T-helper 2 cell treated with Interferon-gamma antibody and Interleukin-4, amounts not matched to agents 100 ng/mL and 5 ng/mL, for 36 hours (primary cell): ENCODE results near the gene PABPC3. TPM values are rescaled to one million over a fixed set of nuclear protein-coding genes. Genes with fewer than 3 reads are reported as not detected.

ENCODE experiments used
- intact Hi-C: fragments of 100-400 bp; cut with micrococcal nuclease; formaldehyde crosslinking; loops from one replicate; pipeline ENCODE4 v1.15.1; 2023
- total RNA-seq: library from RNA; stranded (reverse); gene quantifications from 2 replicates; pipeline ENCODE4 v1.2.3, GENCODE V29; 2022

The PABPC3 gene
- total RNA-seq, 1 donor from 2014 or later: 0.34 TPM

- intact Hi-C loops: no loop called here
Observed at GRCh38 chr13:25110956-25111584, 15.1 kb downstream of the PABPC3 start.

- intact Hi-C loops: no loop called here
Observed at GRCh38 chr13:25111585-25111956, 15.6 kb downstream of the PABPC3 start.

GRCh38 chr13:25112695-25113255 lies 16.8 kb downstream of the PABPC3 start:
- intact Hi-C loops: no loop called here

GRCh38 chr13:25114220-25114619 lies 18.3 kb downstream of the PABPC3 start:
- intact Hi-C loops: loop anchor here (1.0 kb wide), 1 partner anchor 109 kb away; no protein-coding TSS in a partner anchor

GRCh38 chr13:25116044-25116443 lies 20.1 kb downstream of the PABPC3 start:
- intact Hi-C loops: no loop called here

- intact Hi-C loops: no loop called here
Observed at GRCh38 chr13:25117312-25117711, 21.4 kb downstream of the PABPC3 start.

GRCh38 chr13:25118378-25118905 lies 22.5 kb downstream of the PABPC3 start:
- intact Hi-C loops: no loop called here

- intact Hi-C loops: no loop called here
Observed at GRCh38 chr13:25130944-25131343, 35.0 kb downstream of the PABPC3 start.

- intact Hi-C loops: no loop called here
Observed at GRCh38 chr13:25131881-25132420, 36.0 kb downstream of the PABPC3 start.

- intact Hi-C loops: no loop called here
Observed at GRCh38 chr13:25132751-25133390, 36.9 kb downstream of the PABPC3 start.

- intact Hi-C loops: no loop called here
Observed at GRCh38 chr13:25135896-25136295, 40.0 kb downstream of the PABPC3 start.

- intact Hi-C loops: no loop called here
Observed at GRCh38 chr13:25136880-25137787, 41.2 kb downstream of the PABPC3 start.

GRCh38 chr13:25137788-25138115 lies 41.8 kb downstream of the PABPC3 start:
- intact Hi-C loops: no loop called here

GRCh38 chr13:25141042-25141441 lies 45.1 kb downstream of the PABPC3 start:
- intact Hi-C loops: no loop called here

GRCh38 chr13:25143706-25144105 lies 47.8 kb downstream of the PABPC3 start:
- intact Hi-C loops: no loop called here

GRCh38 chr13:25147638-25148401 lies 51.9 kb downstream of the PABPC3 start:
- intact Hi-C loops: no loop called here

GRCh38 chr13:25148402-25148771 lies 52.5 kb downstream of the PABPC3 start:
- intact Hi-C loops: no loop called here
